NK-92 treated with Interleukin-12 subunit alpha and Interleukin-12 subunit beta, amount 100 ng/mL, for 24 hours (cell line): ENCODE data around the gene KIF17.

Source experiments
- DNase-seq: peaks from one replicate; lab custom pipeline; 2025; lab: John Stamatoyannopoulos, UW

KIF17 gene

DNA sequence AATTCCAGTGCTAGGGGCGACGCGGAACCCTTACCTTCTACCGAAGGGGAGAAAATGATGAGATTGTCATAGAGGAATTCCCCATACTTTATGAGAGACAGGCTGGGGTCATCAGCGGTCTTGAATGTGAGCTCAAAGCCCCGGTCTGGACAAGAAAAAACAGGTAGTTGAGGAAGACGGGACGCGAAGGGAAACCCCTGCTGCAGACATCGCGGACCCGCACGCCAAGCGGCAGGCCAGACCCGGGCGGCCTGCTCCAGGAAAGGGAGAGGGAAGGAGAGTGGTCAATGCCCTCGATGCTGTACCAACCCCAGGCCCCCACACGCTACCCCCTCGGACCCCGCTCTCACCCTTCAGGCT lies 57.0 kb downstream of the KIF17 start:
- no peak for DNase-seq

- no peak for DNase-seq
Measured at GRCh38 chr1:20660363-20660762, 57.4 kb downstream of the KIF17 start.

DNA sequence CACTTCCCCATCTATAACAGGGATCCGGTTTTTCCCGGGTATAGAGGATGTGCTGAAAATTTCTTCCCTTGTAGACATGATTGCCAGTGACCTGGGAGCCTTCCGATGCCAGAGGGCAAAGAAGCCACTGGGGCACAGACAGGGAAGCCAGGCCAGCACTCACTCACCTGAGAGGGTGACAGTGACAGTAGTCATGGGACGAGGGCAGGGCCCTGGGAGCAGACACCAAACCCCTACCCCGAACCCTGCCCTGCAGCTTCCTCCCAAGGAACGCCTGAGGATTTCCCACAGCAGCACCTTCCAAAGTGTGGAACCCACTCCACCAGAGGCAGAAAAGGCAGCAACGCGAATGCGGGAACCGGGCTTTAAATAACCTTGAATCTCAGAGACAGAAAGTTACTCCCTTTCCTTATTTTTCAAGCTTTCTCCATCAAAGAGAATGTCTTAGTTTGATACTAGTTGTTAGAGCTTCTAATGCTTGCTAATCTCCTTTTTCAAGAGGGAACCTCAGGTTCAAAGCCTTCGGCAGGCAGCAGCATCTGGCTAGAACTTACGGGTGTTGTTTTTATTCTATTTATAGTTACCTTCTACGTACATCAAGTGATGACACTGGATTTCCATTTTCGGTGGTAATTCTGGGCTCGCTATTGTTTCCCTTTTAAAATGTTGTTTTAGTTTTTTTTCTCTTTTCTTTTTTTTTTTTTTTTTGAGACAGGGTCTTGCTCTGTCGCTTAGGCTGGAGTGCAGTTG lies 59.5 kb downstream of the KIF17 start:
- no peak for DNase-seq

GRCh38 chr1:20657024-20657423 lies 60.8 kb downstream of the KIF17 start:
- no peak for DNase-seq

GRCh38 chr1:20654104-20654690 lies 63.6 kb downstream of the KIF17 start:
- DNase-seq, result no peak

DNA sequence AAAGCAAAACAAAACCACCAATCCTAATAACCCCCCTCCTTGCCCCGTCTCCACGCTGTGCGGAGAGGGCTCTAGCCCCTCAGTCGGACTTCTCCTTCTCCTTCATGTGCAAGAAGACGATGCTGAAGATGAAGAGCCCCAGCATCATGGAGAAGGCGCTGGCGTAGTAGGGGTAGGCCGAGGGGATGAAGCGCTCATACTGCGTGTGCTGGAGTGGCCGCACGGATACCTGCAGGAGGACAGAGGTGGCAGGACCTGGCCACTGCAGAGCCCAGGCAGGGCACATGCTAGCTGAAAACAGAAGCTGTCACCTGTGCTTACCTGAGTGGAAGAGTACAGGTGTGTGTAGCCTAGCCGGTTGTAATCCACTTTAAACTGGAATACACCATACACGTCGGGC lies 65.5 kb downstream of the KIF17 start:
- DNase-seq, result no peak

DNA sequence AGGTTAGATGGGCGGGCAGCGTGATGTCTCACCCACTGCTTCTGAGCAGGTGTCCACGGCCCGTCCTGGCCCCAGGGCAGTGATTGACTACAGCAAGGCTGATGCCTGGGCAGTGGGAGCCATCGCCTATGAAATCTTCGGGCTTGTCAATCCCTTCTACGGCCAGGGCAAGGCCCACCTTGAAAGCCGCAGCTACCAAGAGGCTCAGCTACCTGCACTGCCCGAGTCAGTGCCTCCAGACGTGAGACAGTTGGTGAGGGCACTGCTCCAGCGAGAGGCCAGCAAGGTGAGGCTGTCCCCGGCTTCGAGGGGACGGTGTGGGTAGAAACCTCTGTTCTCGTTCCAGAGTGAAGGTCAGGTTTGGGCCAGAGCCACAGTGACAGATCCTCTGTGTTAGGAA lies 68.9 kb downstream of the KIF17 start:
- DNase-seq, result no peak

DNA sequence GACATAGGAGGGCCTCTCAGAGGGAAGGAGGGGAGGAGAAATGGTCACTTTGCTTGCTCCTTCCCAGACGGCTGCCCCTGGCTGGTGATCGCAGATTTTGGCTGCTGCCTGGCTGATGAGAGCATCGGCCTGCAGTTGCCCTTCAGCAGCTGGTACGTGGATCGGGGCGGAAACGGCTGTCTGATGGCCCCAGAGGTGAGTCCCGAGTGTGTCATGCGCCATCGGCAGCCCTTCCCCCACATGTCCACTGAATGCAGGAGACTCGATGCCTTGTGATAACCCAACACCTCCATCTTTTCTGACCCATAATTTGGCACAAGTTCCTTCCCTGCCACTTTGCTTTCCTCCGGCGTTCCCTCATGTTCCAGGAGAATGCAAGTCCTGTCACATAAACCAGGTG lies 69.4 kb downstream of the KIF17 start:
- no peak for DNase-seq

- no peak for DNase-seq
Measured at GRCh38 chr1:20645414-20645813, 72.4 kb downstream of the KIF17 start.

- no peak for DNase-seq
Measured at GRCh38 chr1:20644416-20644815, 73.4 kb downstream of the KIF17 start.

- no peak for DNase-seq
Measured at GRCh38 chr1:20643080-20643479, 74.7 kb downstream of the KIF17 start.

- no peak for DNase-seq
Measured at GRCh38 chr1:20641975-20642374, 75.8 kb downstream of the KIF17 start.

DNA sequence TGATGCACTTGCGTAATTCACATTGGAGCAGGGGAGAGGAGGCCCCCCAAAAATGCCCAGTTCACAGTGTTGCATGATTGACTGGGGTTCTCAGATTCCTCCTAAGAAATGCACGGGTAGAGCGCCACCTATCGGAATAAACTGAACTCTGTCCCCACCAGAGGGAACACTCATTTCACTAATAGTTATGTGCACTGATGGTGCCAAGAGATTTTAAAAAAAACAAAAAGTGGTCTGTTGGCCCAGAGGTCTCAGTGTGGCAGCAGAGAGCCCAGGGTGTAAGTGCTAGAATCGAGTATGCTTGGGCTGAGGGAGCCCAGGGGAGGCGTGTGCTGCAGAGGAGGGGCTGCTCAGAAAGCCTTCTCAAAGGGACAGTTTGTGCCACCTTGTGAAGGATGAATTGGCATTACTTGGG lies 77.6 kb downstream of the KIF17 start:
- peak; percentile 31 for DNase-seq

GRCh38 chr1:20636785-20637347 lies 80.9 kb downstream of the KIF17 start:
- DNase-seq, result no peak

GRCh38 chr1:20634594-20635084 lies 83.2 kb downstream of the KIF17 start:
- DNase-seq, result no peak

DNA sequence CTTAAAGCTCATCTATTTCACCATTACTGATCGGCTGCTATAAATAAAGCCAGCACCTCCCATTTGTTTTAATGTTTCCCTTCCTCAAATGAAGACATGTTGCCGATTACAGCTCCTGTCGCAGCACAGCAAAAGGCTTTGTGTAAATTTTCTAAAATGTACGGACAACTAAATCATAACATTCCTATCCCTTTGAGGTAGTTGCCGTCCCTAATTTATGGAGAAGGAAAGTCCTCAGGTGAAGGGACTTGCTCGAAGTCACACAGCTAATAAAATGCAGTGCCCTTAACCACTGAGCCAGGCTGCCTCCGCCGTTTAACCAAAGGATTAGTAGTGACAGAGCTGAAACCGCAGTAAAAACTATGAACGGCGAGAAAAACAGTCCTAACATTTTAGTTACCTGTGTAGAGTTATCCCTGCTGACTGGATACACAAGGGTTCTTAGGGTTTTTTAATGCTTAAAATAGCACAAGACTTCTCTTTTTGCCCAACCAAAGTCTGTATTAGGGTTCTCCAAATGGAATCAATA lies 83.7 kb downstream of the KIF17 start:
- DNase-seq, result no peak

GRCh38 chr1:20633190-20634064 lies 84.4 kb downstream of the KIF17 start, which contains the start of gene PINK1:
TSS of gene PINK1 (plus strand) at chr1:20633458. CDS start at chr1:20633549, 91 bp downstream.
- DNase-seq, result peak; percentile 33

GRCh38 chr1:20632386-20632785 lies 85.4 kb downstream of the KIF17 start:
- no peak for DNase-seq

- no peak for DNase-seq
Measured at GRCh38 chr1:20630729-20631128, 87.1 kb downstream of the KIF17 start.

- DNase-seq, result no peak
Measured at GRCh38 chr1:20626524-20626923, 91.3 kb downstream of the KIF17 start.

DNA sequence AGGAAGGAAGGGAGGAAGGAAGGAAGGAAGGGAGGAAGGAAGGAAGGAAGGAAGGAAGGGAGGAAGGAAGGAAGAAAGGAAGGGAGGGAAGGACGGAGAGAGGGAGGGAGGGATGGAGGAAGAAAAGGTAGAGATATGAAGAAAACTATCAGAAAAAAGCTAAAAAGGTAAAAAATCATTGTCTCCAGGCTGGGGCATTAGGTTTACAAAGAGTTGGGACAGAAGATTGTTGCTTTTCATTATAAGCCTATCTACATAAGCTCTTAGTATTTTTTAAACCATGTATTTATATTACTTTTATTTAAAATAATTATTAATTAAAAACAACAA lies 91.7 kb downstream of the KIF17 start:
- no peak for DNase-seq
